HEK293 (cell line): ENCODE results near the gene MAP3K7CL.

Source experiments
- CTCF ChIA-PET: fragments of 350-600 bp; formaldehyde crosslinking; extraction: SDS; loops from one replicate; lab custom pipeline; 2021; ENCODE audit warnings: antibody characterized with exemption; lab: Yijun Ruan, JAX
- POLR2A ChIA-PET: fragments of 300-600 bp; formaldehyde crosslinking; extraction: SDS; loops from one replicate; lab custom pipeline; 2020; ENCODE audit warnings: antibody characterized with exemption, inconsistent platforms; lab: Yijun Ruan, JAX
- H3K27ac ChIP-seq: fragments of 200-500 bp; sonication (Bioruptor generic); 2 replicates; pipeline ENCODE4 v1.5.1; 2014; ENCODE audit warnings: low read depth, low read length, control low read depth, inconsistent platforms; ENCODE audit errors: extremely low read depth
- H3K36me3 ChIP-seq, 2 experiments: fragments of 200-500 bp in 1 of 2; sonication (Bioruptor generic) in 1 of 2; 1 replicate in 1 of 2; 2 replicates in 1 of 2; pipeline ENCODE4 v1.5.1; 2014 to 2017; ENCODE audit warnings: inconsistent platforms in 2 of 2, low read length in 2 of 2; ENCODE audit not compliant: control insufficient read depth in 2 of 2, insufficient read depth in 1 of 2
- H3K4me1 ChIP-seq: fragments of 200-500 bp; sonication (Bioruptor generic); 2 replicates; pipeline ENCODE4 v1.5.1; 2014; ENCODE audit warnings: mild to moderate bottlenecking, low read length, inconsistent platforms; ENCODE audit not compliant: control insufficient read depth, insufficient read depth
- H3K4me3 ChIP-seq: 2 replicates; pipeline ENCODE4 v1.5.1; 2011; ENCODE audit warnings: low read depth, mild to moderate bottlenecking, control low read depth, low read length, moderate library complexity
- H3K9me3 ChIP-seq: fragments of 200-500 bp; sonication (Bioruptor generic); 2 replicates; pipeline ENCODE4 v1.5.1; 2014; ENCODE audit warnings: low read depth, low read length, inconsistent platforms; ENCODE audit not compliant: control insufficient read depth, insufficient read depth
- GFI1B ChIP-seq: fragments of 450-650 bp; formaldehyde crosslinking; IDR thresholded peaks from 2 replicates; pipeline ENCODE4 v1.5.1; 2016; ENCODE audit warnings: missing biosample characterization, missing genetic modification characterization
- GLIS1 ChIP-seq: fragments of 450-650 bp; formaldehyde crosslinking; IDR thresholded peaks from 2 replicates; pipeline ENCODE4 v1.5.1; 2016; ENCODE audit warnings: missing biosample characterization, missing genetic modification characterization
- SP7 ChIP-seq: fragments of 450-650 bp; formaldehyde crosslinking; IDR thresholded peaks from 2 replicates; pipeline ENCODE4 v1.5.1; 2016; ENCODE audit warnings: missing biosample characterization, missing genetic modification characterization
- YY1 ChIP-seq: fragments of 450-650 bp; formaldehyde crosslinking; IDR thresholded peaks from 2 replicates; pipeline ENCODE4 v1.5.1; 2018; ENCODE audit warnings: missing biosample characterization, missing genetic modification characterization
- ZNF112 ChIP-seq: fragments of 450-650 bp; formaldehyde crosslinking; IDR thresholded peaks from 2 replicates; pipeline ENCODE4 v1.5.0; 2017; ENCODE audit warnings: missing biosample characterization, missing genetic modification characterization
- ZNF121 ChIP-seq: fragments of 450-650 bp; formaldehyde crosslinking; IDR thresholded peaks from 2 replicates; pipeline ENCODE4 v1.5.1; 2016; ENCODE audit warnings: missing biosample characterization, missing genetic modification characterization
- ZNF23 ChIP-seq: fragments of 450-650 bp; formaldehyde crosslinking; IDR thresholded peaks from 2 replicates; pipeline ENCODE4 v1.5.1; 2016; ENCODE audit warnings: missing biosample characterization, missing genetic modification characterization, borderline replicate concordance
- ZNF274 ChIP-seq, 2 experiments: fragments of 200-500 bp in 1 of 2; fragments of 450-650 bp in 1 of 2; sonication (Bioruptor generic) in 1 of 2; formaldehyde crosslinking in 1 of 2; IDR thresholded peaks; 2 replicates each; pipeline versions ENCODE4 v1.5.1 to v1.6.1; 2014 to 2016; ENCODE audit warnings: borderline replicate concordance in 1 of 2, inconsistent platforms in 1 of 2, low read length in 1 of 2, missing biosample characterization in 1 of 2, missing genetic modification characterization in 1 of 2
- ZNF292 ChIP-seq: fragments of 450-650 bp; formaldehyde crosslinking; IDR thresholded peaks from 2 replicates; pipeline ENCODE4 v1.5.1; 2016; ENCODE audit warnings: low read depth, missing biosample characterization, missing genetic modification characterization, borderline replicate concordance
- ZNF302 ChIP-seq: fragments of 450-650 bp; formaldehyde crosslinking; IDR thresholded peaks from 2 replicates; pipeline ENCODE4 v1.5.1; 2016; ENCODE audit warnings: missing biosample characterization, missing genetic modification characterization, low read depth
- ZNF335 ChIP-seq: fragments of 450-650 bp; formaldehyde crosslinking; conservative IDR thresholded peaks from 2 replicates; pipeline ENCODE4 v1.5.1; 2016; ENCODE audit warnings: missing biosample characterization, missing genetic modification characterization
- ZNF423 ChIP-seq: fragments of 450-650 bp; formaldehyde crosslinking; IDR thresholded peaks from 2 replicates; pipeline ENCODE4 v1.5.1; 2016; ENCODE audit warnings: missing biosample characterization, missing genetic modification characterization
- ZNF473 ChIP-seq: fragments of 450-650 bp; formaldehyde crosslinking; IDR thresholded peaks from 2 replicates; pipeline ENCODE4 v1.5.1; 2017; ENCODE audit warnings: missing biosample characterization, missing genetic modification characterization
- ZNF521 ChIP-seq: fragments of 450-650 bp; formaldehyde crosslinking; IDR thresholded peaks from 2 replicates; pipeline ENCODE4 v1.5.1; 2017; ENCODE audit warnings: missing biosample characterization, mild to moderate bottlenecking, missing genetic modification characterization
- ZNF548 ChIP-seq: fragments of 450-650 bp; formaldehyde crosslinking; IDR thresholded peaks from 2 replicates; pipeline ENCODE4 v1.5.1; 2016; ENCODE audit warnings: missing biosample characterization, missing genetic modification characterization
- ZNF610 ChIP-seq: fragments of 450-650 bp; formaldehyde crosslinking; IDR thresholded peaks from 2 replicates; pipeline ENCODE4 v1.5.1; 2016; ENCODE audit warnings: missing biosample characterization, missing genetic modification characterization, borderline replicate concordance
- ZNF629 ChIP-seq: fragments of 450-650 bp; formaldehyde crosslinking; IDR thresholded peaks from 2 replicates; pipeline ENCODE4 v1.5.1; 2017; ENCODE audit warnings: missing biosample characterization, missing genetic modification characterization
- ZNF768 ChIP-seq: fragments of 450-650 bp; formaldehyde crosslinking; IDR thresholded peaks from 2 replicates; pipeline ENCODE4 v1.5.1; 2018; ENCODE audit warnings: missing biosample characterization, mild to moderate bottlenecking, missing genetic modification characterization
- ZNF785 ChIP-seq: fragments of 450-650 bp; formaldehyde crosslinking; IDR thresholded peaks from 2 replicates; pipeline ENCODE4 v1.5.1; 2016; ENCODE audit warnings: missing biosample characterization, missing genetic modification characterization
- ZNF843 ChIP-seq: fragments of 450-650 bp; formaldehyde crosslinking; IDR thresholded peaks from 2 replicates; pipeline ENCODE4 v1.5.1; 2016; ENCODE audit warnings: missing biosample characterization, missing genetic modification characterization
- ZSCAN18 ChIP-seq: fragments of 450-650 bp; formaldehyde crosslinking; IDR thresholded peaks from 2 replicates; pipeline ENCODE4 v1.5.1; 2016; ENCODE audit warnings: missing biosample characterization, missing genetic modification characterization
- ZSCAN5A ChIP-seq: fragments of 450-650 bp; formaldehyde crosslinking; IDR thresholded peaks from 2 replicates; pipeline ENCODE4 v1.5.1; 2016; ENCODE audit warnings: missing biosample characterization, missing genetic modification characterization

Gene MAP3K7CL

GRCh38 chr21:29213513-29214385, 83.3 kb downstream of the MAP3K7CL start (continued):
- 0 out of 2 replicates have a peak, but pooled peaks have one; percentile 9 for TF ChIP-seq ZNF112
- TF ChIP-seq ZSCAN5A, result peak; percentile 36; the same call in 1 of the 2 replicates
- no peak for TF ChIP-seq GLIS1 (tag by site-specific recombination)
- no peak for TF ChIP-seq ZNF274 (IDR thresholded peaks at IDR 0.05; ENCODE audit: low read length)
- TF ChIP-seq ZNF274 (tag by site-specific recombination; IDR thresholded peaks at IDR 0.05; ENCODE audit: borderline replicate concordance), result 0 out of 2 replicates have a peak, but pooled peaks have one; percentile 44
- TF ChIP-seq ZNF335 (tag by site-specific recombination), result 0 out of 2 replicates have a peak, but pooled peaks have one; percentile 8
- no peak for TF ChIP-seq ZNF23 (tag by site-specific recombination)
- peak; percentile 17; the same call in 1 of the 2 replicates for TF ChIP-seq ZNF521 (tag by site-specific recombination)
- TF ChIP-seq SP7 (tag by site-specific recombination), result no peak
- no peak for TF ChIP-seq ZNF121
- no peak for TF ChIP-seq YY1
- TF ChIP-seq ZNF785 (tag by site-specific recombination), result no peak; the same call in 1 of the 2 replicates
- peak; percentile 51; the same call in 1 of the 2 replicates for TF ChIP-seq ZNF302 (tag by site-specific recombination)
- peak; percentile 48; the same call in 1 of the 2 replicates for TF ChIP-seq ZNF473
- no peak for TF ChIP-seq ZNF610
- TF ChIP-seq, all 188 proteins: peak for 25

- no peak for TF ChIP-seq ZNF768 (tag by site-specific recombination)
- no peak for TF ChIP-seq ZNF548 (tag by site-specific recombination)
- no peak for TF ChIP-seq ZNF843 (tag by site-specific recombination)
- TF ChIP-seq ZNF629, result no peak
- no peak for TF ChIP-seq ZNF292 (tag by site-specific recombination)
- TF ChIP-seq ZNF423 (tag by site-specific recombination), result no peak
- TF ChIP-seq ZSCAN18 (tag by site-specific recombination), result no peak
- TF ChIP-seq GFI1B (tag by site-specific recombination), result no peak
- H3K9me3 ChIP-seq, result no peaks in the 10 kb centered on the region
- no peak overlapping the region for H3K4me3 ChIP-seq
- H3K4me1 ChIP-seq, result peaks cover 5% of the 10 kb centered on the region
- no peaks in the 10 kb centered on the region for H3K36me3 ChIP-seq
- no peak overlapping the region for H3K27ac ChIP-seq
- ChIA-PET CTCF (no interaction called here), POLR2A (no interaction called here)
These were observed 85.3 kb downstream of the MAP3K7CL start for GRCh38 chr21:29215709-29216108.
